Measurements from ENCODE around the gene TNS1.
"Not testable (repeated sequence)": the region's sequence is repeated elsewhere in the genome, so short reads cannot be mapped to it uniquely, and the experiment has no call there.

Gene TNS1

GRCh38 chr2:218002845-218003180 is at the start of gene TNS1:
TNS1 (minus strand) TSS chr2:218002995; CDS start chr2:218002872, 123 bp downstream.
- DNase-seq (ENCODE audit: low read depth) = peak; percentile 50

GRCh38 chr2:218051903-218052302 is 49.1 kb upstream of the TNS1 start:
- no peak for DNase-seq (ENCODE audit: low read depth)

- no peak for DNase-seq (ENCODE audit: low read depth)
Measured at GRCh38 chr2:218047536-218048225, 44.9 kb upstream of the TNS1 start.

DNA sequence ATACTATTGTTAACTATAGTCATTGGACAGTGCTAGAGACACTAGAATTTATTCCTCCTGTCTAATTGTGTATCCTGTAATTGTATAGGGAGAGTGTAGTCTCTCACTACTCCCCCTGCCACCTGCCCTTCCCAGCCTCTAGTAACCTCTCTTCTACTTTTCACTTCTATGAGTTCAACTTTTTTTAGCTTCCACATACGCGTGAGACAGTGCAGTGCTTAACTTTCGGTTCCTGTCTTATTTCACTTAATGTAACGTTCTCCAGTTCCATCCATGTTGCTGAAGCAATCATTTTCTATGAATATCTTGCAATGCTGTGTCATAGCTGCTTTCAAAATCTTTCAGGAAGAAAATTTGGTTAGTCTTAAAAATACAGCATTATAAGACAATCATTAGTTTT is 43.4 kb upstream of the TNS1 start:
- DNase-seq (ENCODE audit: low read depth) = no peak

DNA sequence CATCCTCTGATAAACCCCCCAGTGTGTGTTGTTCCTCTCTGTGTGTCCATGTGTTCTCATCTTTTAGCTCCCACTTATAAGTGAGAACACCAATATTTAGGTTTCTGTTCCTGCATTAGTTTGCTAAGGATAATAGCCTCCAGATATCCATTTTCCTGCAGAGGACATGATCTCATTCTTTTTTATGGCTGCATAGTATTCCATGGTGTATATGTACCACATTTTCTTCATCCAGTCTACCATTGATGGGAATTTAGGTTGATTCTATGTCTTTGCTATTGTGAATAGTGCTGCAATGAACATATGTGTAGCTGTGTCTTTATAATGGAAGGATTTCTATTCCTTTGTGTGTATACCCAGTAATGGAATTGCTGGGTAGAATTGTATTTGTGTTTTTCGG is 41.8 kb upstream of the TNS1 start:
- DNase-seq (ENCODE audit: low read depth) = not testable (repeated sequence)

DNA sequence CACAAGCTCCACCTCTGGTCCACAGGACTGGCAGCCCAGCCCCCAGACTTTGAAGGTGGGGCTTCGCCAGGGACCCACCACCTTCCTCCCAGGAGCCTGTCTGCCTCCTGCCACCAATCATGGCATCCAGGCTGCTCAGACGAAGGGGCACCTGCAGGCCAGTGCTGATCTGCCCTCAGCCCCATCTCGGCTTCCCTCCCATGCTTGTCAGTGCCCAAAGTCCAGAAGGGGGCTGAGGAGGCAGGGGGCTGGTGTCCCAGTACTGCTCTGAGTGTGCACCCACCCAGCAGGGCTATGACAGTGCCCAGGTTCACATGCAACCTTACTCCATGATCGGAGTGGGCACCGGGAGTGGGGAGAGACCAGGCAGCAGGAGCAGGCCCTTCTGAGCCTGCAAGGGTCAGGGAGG is 40.9 kb upstream of the TNS1 start:
- no peak for DNase-seq (ENCODE audit: low read depth)

GRCh38 chr2:218043100-218043499 is 40.3 kb upstream of the TNS1 start:
- DNase-seq (ENCODE audit: low read depth) = no peak

GRCh38 chr2:218041302-218042168 is 38.7 kb upstream of the TNS1 start:
- no peak for DNase-seq (ENCODE audit: low read depth)

GRCh38 chr2:218040883-218041282 is 38.1 kb upstream of the TNS1 start:
- no peak for DNase-seq (ENCODE audit: low read depth)

DNA sequence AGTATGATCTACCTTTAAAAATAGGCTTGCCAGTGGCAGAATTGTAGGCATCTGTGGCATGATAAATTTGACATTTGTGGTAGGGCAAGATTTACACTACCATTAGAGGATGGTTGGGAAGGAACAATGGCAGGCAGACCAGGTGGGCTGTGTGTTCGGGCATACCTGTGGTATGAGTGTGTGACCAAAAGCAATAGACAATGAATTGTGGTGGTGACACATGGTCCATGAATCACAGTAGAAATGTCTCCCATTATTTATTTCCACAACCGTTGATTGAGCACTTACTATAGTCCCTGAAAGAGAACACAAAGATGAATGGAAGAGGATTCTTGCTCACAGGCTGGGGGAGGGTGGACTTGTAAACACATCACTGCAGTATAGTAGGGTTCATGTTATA is 36.4 kb upstream of the TNS1 start:
- no peak for DNase-seq (ENCODE audit: low read depth)

DNA sequence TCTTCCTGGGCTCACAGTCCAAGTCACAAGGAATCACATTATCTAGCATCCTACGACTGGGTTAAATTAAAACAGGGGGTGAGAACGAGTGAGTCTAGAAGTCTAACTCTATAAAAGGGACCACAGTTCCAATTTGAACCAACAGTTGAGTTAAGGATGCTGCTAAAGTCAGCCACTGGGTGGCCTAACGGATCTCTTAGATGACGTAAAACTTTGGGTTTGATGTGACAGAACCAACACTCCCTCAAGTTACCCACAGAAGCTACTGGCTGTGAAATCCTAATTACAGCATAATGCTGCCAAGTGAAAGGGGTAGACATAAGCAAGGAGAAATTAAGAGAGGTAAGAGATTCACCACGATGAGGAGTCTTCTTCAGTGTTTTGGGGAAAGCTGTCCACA is 33.6 kb upstream of the TNS1 start:
- no peak for DNase-seq (ENCODE audit: low read depth)

GRCh38 chr2:218035463-218036100 is 32.8 kb upstream of the TNS1 start:
- no peak for DNase-seq (ENCODE audit: low read depth)

- peak; percentile 55 for DNase-seq (ENCODE audit: low read depth)
Measured at GRCh38 chr2:218034497-218035213, 31.9 kb upstream of the TNS1 start.

DNA sequence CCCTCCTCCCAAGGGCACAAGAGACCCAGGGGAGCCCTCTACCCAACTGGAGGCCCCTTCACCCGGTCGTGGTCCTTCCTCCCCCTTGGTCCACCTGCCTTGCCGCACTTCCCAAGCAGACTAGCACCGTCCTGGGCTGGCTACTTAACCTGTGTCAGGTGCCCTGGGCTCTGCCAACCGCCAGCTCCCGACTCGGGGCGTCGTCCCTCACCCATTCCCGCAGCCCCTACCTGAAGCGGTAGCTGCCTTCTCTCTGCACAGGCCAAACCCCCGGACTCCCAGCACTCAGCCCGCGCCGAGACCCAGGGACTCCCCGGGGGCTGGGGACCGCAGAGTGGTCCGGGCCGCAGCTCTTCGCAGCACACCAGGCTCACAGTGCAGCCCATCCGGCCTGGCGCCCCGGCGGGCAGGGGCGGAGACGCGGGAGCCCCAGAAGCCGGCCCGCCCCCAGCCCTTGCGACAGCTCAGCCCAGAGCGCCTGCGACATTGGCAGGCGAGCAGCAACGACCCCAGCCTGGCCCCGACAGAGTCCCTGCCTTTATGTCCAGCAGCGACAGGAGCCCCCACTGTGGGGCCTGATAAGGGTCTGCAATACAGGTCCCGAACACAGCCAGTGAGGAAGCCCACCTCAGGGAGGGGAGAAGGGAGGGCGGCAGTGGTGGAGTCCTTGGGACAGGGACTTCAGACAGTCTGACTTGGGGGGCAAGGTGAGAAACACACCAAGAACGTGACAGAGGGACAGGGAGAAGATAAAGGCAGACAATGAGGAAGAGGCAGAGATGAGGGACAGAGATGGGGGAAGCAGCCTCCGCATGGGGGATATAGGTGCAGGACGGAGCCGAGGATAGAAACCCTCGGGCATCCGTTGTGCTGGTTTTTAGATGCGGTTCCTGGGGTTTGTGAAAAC is 31.0 kb upstream of the TNS1 start:
- no peak for DNase-seq (ENCODE audit: low read depth)

- no peak for DNase-seq (ENCODE audit: low read depth)
Measured at GRCh38 chr2:218033208-218033589, 30.4 kb upstream of the TNS1 start.

DNA sequence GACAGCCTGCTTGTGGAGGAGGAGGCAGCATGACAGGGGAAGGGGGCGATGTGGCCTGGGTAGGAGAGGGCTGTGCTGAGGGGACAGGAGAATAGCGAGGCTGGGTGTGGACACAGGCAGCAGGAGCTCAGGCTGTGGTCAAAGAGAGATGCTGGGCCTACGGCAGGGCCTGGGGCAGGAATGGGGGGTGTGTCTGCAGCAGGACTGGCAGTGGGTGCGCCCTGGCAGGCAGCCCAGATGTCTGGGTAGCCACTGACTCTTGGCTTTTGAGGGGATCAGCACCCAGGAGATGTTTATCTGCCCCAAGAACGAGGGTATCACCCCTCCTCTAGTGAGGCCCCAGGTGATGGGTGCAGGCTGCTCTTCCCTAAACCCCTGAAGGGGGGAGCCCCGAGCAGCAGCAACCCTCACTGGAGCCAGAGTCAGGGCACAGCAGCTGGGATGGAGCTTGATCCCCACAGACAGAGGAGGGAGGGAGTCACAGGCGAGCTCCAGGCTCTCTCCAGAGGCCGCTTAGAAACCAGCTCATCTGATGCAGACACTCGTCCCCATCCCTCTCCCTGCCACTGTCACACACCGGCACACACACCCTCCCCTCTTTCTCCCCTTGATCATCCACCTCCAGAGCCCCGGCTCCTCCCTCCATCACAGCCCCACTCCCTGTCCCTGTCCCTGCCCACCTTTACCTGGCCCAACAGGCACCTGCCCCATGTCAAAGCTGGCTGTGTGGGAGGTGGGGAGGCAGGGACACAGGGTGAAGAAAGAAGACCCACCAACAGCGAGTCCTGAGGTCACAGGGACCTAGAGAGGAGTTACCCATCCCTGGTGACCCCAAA is 29.8 kb upstream of the TNS1 start:
- no peak for DNase-seq (ENCODE audit: low read depth)

DNA sequence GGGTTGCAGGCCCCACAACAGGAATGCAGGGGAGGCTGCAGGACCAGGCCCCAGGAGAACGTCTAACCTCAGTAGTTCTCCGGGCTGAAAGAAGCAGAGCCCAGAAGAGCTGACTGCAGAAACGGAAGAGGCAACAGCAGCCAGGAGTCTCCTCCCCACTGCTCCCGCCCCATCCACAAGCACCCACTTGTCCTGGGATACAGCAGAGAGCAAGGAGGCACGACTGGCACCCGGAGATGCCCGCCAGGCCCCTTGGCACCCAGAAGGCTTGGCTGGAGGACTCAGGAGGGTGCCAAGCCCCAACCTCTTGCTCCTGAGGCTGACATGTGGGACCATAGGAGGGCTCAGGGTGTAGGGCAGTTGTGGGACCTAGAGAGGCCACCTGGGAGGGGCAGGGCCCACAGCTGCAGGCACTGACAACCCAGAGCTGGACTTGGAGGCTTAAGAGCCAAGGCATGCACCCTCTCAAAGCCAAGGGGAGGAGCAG is 29.0 kb upstream of the TNS1 start:
- DNase-seq (ENCODE audit: low read depth) = no peak

- no peak for DNase-seq (ENCODE audit: low read depth)
Measured at GRCh38 chr2:218031261-218031660, 28.5 kb upstream of the TNS1 start.

- no peak for DNase-seq (ENCODE audit: low read depth)
Measured at GRCh38 chr2:218030409-218031195, 27.8 kb upstream of the TNS1 start.

All from iris pigment epithelial cell (primary cell).